Right renal pelvis (tissue), 4 donors: ENCODE results near the gene REC8. TPM values are rescaled to one million over a fixed set of nuclear protein-coding genes. Genes with fewer than 3 reads are reported as not detected.

Source experiments
- DNase-seq, 4 donors: peaks; one replicate each; pipeline ENCODE4 v3.0.0-alpha.2; 2013; ENCODE audit warnings: low read depth in 4 of 4, low spot score in 3 of 4, missing footprints in 1 of 4
- polyA plus RNA-seq, 4 donors: library from polyadenylated mRNA; unstranded; fragments of 120-200 nt; gene quantifications; one replicate each; pipeline ENCODE4 v1.2.1, GENCODE V29; 2013; ENCODE audit not compliant: insufficient read length in 4 of 4

REC8 gene
- polyA plus RNA-seq = 10 to 100 TPM; 60.0 to 70.1 (median 64.3) TPM

- peak; percentile 79 to 92 (median 88) for DNase-seq
Observed at GRCh38 chr14:24171422-24172260, at the start of gene REC8. Gene REC8 (plus strand): TSS chr14:24172080. CDS start chr14:24172553, 473 bp downstream.

- DNase-seq = no peak
Observed at GRCh38 chr14:24122416-24122815, 49.5 kb upstream of the REC8 start.

- no peak for DNase-seq
Observed at GRCh38 chr14:24122898-24123297, 49.0 kb upstream of the REC8 start.

- no peak for DNase-seq
Observed at GRCh38 chr14:24123424-24124417, 48.2 kb upstream of the REC8 start.

GRCh38 chr14:24126939-24127338, 44.9 kb upstream of the REC8 start:
- no peak for DNase-seq

- no peak for DNase-seq
Observed at GRCh38 chr14:24127673-24128072, 44.2 kb upstream of the REC8 start.

GRCh38 chr14:24129410-24129998, 42.4 kb upstream of the REC8 start:
- no peak for DNase-seq

- DNase-seq = no peak
Observed at GRCh38 chr14:24130380-24130716, 41.5 kb upstream of the REC8 start, which contains the start of gene FITM1. Gene FITM1 (plus strand): TSS chr14:24130659. CDS start chr14:24131564, 905 bp downstream.

GRCh38 chr14:24130717-24131548, 40.9 kb upstream of the REC8 start:
- no peak for DNase-seq

- no peak for DNase-seq
Observed at GRCh38 chr14:24131549-24131966, 40.3 kb upstream of the REC8 start.

GRCh38 chr14:24132061-24132685, 39.7 kb upstream of the REC8 start:
- DNase-seq = no peak

GRCh38 chr14:24132976-24133375, 38.9 kb upstream of the REC8 start:
- no peak for DNase-seq

GRCh38 chr14:24133735-24134134, 38.1 kb upstream of the REC8 start:
- DNase-seq = no peak

GRCh38 chr14:24135584-24135833, 36.4 kb upstream of the REC8 start:
- no peak for DNase-seq

- peak; percentile 76 to 84 (median 81) for DNase-seq
Observed at GRCh38 chr14:24135834-24136683, 35.8 kb upstream of the REC8 start, which contains the start of gene PSME1. Gene PSME1 (plus strand): TSS chr14:24136194. CDS start chr14:24136263, 69 bp downstream.

- DNase-seq = no peak
Observed at GRCh38 chr14:24136684-24137528, 35.0 kb upstream of the REC8 start.

- DNase-seq = no peak
Observed at GRCh38 chr14:24137529-24138395, 34.1 kb upstream of the REC8 start.
